Testis (tissue), 3 donors: ENCODE results near the gene CAMTA1. TPM values are rescaled to one million over a fixed set of nuclear protein-coding genes. Genes with fewer than 3 reads are reported as not detected.

ENCODE experiments used
- DNase-seq: peaks from one replicate; pipeline ENCODE4 v3.0.0-alpha.2; 2019
- H3K27ac ChIP-seq, 2 donors: fragments of 200-600 bp; sonication (generic); one replicate each; pipeline ENCODE4 v1.5.1; 2019
- H3K27me3 ChIP-seq: fragments of 200-600 bp; sonication (generic); one replicate; pipeline ENCODE4 v1.5.1; 2019
- H3K36me3 ChIP-seq: fragments of 200-600 bp; sonication (generic); one replicate; pipeline ENCODE4 v1.5.1; 2017; ENCODE audit warnings: low read depth; ENCODE audit errors: missing control alignments
- H3K4me1 ChIP-seq: fragments of 200-600 bp; sonication (generic); one replicate; pipeline ENCODE4 v1.5.1; 2019
- H3K4me3 ChIP-seq, 2 donors: fragments of 200-600 bp; sonication (generic); one replicate each; pipeline ENCODE4 v1.5.1; 2017 to 2019
- H3K9me3 ChIP-seq: fragments of 200-600 bp; sonication (generic); one replicate; pipeline ENCODE4 v1.5.1; 2017
- CTCF ChIP-seq, 3 experiments: fragments of 450-650 bp in 2 of 3; fragments of 200-600 bp in 1 of 3; sonication (generic) in 1 of 3; IDR thresholded peaks; one replicate each; pipeline ENCODE4 v1.5.1; 2016 to 2019; ENCODE audit warnings: antibody characterized with exemption in 3 of 3, mild to moderate bottlenecking in 2 of 3, moderate library complexity in 1 of 3
- POLR2A ChIP-seq: fragments of 450-650 bp; IDR thresholded peaks from one replicate; pipeline ENCODE4 v1.6.1; 2017; ENCODE audit warnings: antibody characterized with exemption, mild to moderate bottlenecking, moderate library complexity
- WGBS, 2 donors: methylation state at CpG; one replicate each; pipeline ENCODE4 v1.1.5; 2018; 5-methylcytosine and 5-hydroxymethylcytosine counted together
- intact Hi-C: fragments of 100-400 bp; cut with DNase I; formaldehyde crosslinking; loops from one replicate; pipeline ENCODE4 v1.15.1; 2023; ENCODE audit warnings: low total_unique reads
- polyA plus RNA-seq: library from polyadenylated mRNA; stranded (reverse); fragments of 350-450 nt; fragmentation: Illumina TruSeq; extraction: RNeasy Lipid Tissue Mini Kit (QIAGEN cat#74804); gene quantifications from one replicate; pipeline ENCODE4 v1.2.3, GENCODE V29; 2014; ENCODE audit warnings: low read depth, low replicate concordance; ENCODE audit not compliant: insufficient read depth
- total RNA-seq, 2 donors: library from RNA; depleted of rRNA; stranded (reverse); fragments of >200 nt; gene quantifications; one replicate each; pipeline ENCODE4 v1.2.3, GENCODE V29; 2016

CAMTA1 gene
- total and polyA plus RNA-seq, 3 donors from 2014 or later: 116 to 158 (median 119) TPM

DNA sequence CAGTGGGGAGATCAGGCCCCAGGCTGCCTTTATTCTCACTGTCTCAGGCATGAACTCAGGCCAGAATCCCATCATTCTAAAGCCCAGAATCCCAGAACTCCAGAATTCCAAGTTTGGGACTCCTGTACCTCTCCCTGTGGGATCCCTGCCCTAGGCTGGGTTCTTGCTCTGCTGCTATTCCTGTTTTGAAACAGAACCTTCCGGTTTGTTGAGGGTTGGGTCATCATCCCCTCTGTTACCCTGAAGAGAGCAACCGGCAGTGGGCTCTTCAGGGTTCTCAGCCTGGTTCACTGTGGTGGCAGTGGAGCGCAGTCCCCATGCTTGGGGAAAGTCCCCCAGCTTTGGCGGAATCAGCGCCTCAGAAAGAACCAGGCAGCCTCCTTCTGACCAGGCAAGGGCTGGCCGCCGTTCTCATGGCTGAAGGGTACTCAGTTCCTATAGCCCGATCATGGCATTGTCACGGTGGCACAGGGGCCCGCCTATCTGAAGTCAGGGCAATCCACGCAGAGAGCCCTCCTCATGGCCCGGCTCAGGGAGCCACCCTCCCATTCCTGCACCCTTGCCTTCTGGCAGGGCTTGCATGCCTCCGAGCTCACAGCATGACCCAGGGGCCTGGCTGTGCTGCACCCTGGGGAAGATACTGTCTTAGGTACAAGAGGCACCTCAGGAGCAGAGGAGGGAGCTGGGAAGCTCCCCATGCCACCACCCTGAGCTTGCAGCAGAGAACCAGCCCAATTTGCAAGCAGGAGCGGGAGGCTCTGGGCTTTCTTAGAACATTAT, 650.2 kb downstream of the CAMTA1 start:
- no peaks in the 10 kb centered on the region for H3K4me1 ChIP-seq
- 94 to 98% methylated on average over 10 to 14 of the region's 14 CpGs for WGBS, 2 donors
- intact Hi-C loops: no loop called here
- no peak overlapping the region for H3K4me3 ChIP-seq
- no peaks in the 10 kb centered on the region for H3K36me3 ChIP-seq
- H3K9me3 ChIP-seq: no peaks in the 10 kb centered on the region
- DNase-seq: no peak
- no peak for TF ChIP-seq POLR2A
- no peak for TF ChIP-seq CTCF (IDR thresholded peaks at IDR 0.05)
- no peak overlapping the region for H3K27ac ChIP-seq
- no peaks in the 10 kb centered on the region for H3K27me3 ChIP-seq

GRCh38 chr1:7436056-7437005, 651.1 kb downstream of the CAMTA1 start:
- TF ChIP-seq CTCF (IDR thresholded peaks at IDR 0.05): no peak
- TF ChIP-seq POLR2A: no peak
- H3K27me3 ChIP-seq: no peaks in the 10 kb centered on the region
- no peak for DNase-seq
- no peaks in the 10 kb centered on the region for H3K36me3 ChIP-seq
- H3K27ac ChIP-seq: no peak overlapping the region
- H3K4me3 ChIP-seq: no peak overlapping the region
- intact Hi-C loops: no loop called here
- H3K9me3 ChIP-seq: no peaks in the 10 kb centered on the region
- WGBS, 2 donors: 91% methylated on average over 18 to 20 of the region's 20 CpGs
- H3K4me1 ChIP-seq: peaks cover 4% of the 10 kb centered on the region

DNA sequence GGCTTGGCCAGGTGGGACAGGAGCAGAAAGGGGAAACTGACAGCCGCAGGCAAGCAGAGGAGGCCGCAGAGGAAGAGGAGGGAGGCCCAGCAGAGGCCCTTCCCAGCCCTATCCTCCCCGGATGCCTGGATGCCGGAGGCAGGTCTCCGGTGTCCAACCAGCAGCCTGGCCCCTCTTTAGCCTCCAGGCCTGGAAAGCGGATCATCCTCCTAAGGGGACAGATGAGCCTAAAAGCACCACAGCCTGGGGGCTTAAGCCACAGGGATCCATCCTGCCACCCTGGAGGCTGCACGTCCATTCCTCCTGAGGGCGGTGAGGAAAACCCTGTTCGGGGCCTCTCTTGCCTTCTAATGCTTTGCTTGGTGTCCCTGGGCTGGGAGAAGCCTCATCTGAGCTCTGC, 651.8 kb downstream of the CAMTA1 start:
- Histone ChIP-seq H3K9me3 (no peaks in the 10 kb centered on the region), H3K36me3 (no peaks in the 10 kb centered on the region), H3K27me3 (no peaks in the 10 kb centered on the region), H3K4me3 (no peak overlapping the region), H3K4me1 (peaks cover 5% of the 10 kb centered on the region), H3K27ac (no peak overlapping the region)
- TF ChIP-seq POLR2A (no peak), CTCF (IDR thresholded peaks at IDR 0.05) (no peak)
- DNase-seq: no peak
- 76 to 81% methylated on average over 5 to 9 of the region's 9 CpGs for WGBS, 2 donors
- intact Hi-C loops: no loop called here

- Histone ChIP-seq H3K4me3 (no peak overlapping the region), H3K9me3 (no peaks in the 10 kb centered on the region), H3K27me3 (no peaks in the 10 kb centered on the region), H3K27ac (no peak overlapping the region), H3K4me1 (peaks cover 5% of the 10 kb centered on the region), H3K36me3 (no peaks in the 10 kb centered on the region)
- TF ChIP-seq POLR2A (no peak), CTCF (IDR thresholded peaks at IDR 0.05) (no peak)
- intact Hi-C loops: no loop called here
- 94 to 95% methylated on average over 13 to 21 of the region's 21 CpGs for WGBS, 2 donors
- no peak for DNase-seq
Measured at GRCh38 chr1:7437608-7438395, 652.5 kb downstream of the CAMTA1 start.
